K562 (cell line): ENCODE results near the gene FAM174B.

Experiments
- CSDE1 ChIP-seq, 2 experiments: fragments of 450-650 bp; IDR thresholded peaks; 2 replicates each; pipeline ENCODE4 v1.6.1; 2016; ENCODE audit warnings: mild to moderate bottlenecking in 1 of 2
- HDAC6 ChIP-seq: IDR thresholded peaks from 2 replicates; pipeline ENCODE4 v1.6.1; 2012; ENCODE audit warnings: low read depth, mild to moderate bottlenecking, control low read depth, inconsistent platforms, low read length, moderate library complexity
- PHF8 ChIP-seq: fragments of 200-600 bp; sonication (generic); IDR thresholded peaks from 2 replicates; pipeline ENCODE4 v1.6.1; 2012; ENCODE audit warnings: mixed run types, mild to moderate bottlenecking, inconsistent platforms, low read length, moderate library complexity, borderline replicate concordance
- TEAD4 ChIP-seq, 2 experiments: sonication (generic) in 1 of 2; formaldehyde crosslinking in 1 of 2; IDR thresholded peaks; 2 replicates each; pipeline versions ENCODE4 v1.6.1 to v1.8.0; 2012 to 2022; ENCODE audit warnings: borderline replicate concordance in 1 of 2, inconsistent platforms in 1 of 2, low read length in 1 of 2, mild to moderate bottlenecking in 1 of 2, missing genetic modification reagents in 1 of 2
- ZFX ChIP-seq: sonication (generic); formaldehyde crosslinking; IDR thresholded peaks from 2 replicates; pipeline ENCODE4 v1.8.0; 2022; ENCODE audit warnings: mild to moderate bottlenecking, missing genetic modification reagents, moderate library complexity
- ZNF175 ChIP-seq: fragments of 200-800 bp; sonication (Bioruptor generic); IDR thresholded peaks from 2 replicates; pipeline ENCODE4 v1.6.1; 2016; ENCODE audit warnings: low read depth, mild to moderate bottlenecking, missing genetic modification characterization, missing compliant biosample characterization
- TF ChIP-seq, protein P1 (sequence below), 2 experiments: fragments of 450-650 bp in 1 of 2; sonication (generic) in 1 of 2; formaldehyde crosslinking; conservative IDR thresholded peaks; 2 replicates each; pipeline versions ENCODE4 v1.4.0 to v1.8.1; 2020 to 2022; ENCODE audit warnings: mild to moderate bottlenecking in 1 of 2, missing genetic modification reagents in 1 of 2

DNA sequence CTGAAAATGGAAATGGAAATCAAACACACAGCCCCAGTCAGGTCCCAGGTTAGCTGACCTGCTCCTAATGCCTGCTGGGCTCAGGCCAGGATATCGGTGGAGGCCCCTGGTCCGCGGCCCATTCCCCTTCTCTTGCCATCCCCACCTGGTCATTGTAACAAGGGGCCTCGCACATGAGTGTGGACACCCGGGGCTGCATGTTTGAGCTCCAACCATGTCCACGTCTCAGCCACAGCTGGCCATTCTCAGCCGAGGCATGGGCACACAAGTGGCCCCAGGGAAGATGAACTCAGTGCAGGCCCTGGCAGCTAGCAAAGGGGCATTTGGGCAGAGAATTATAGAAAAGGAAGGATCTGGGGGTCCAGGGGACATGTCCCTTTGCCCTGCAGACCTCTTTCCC is 41.7 kb downstream of the FAM174B start:
- TF ChIP-seq ZFX (no peak), HDAC6 (no peak), TEAD4 (IDR thresholded peaks at IDR 0.05; ENCODE audit: low read length) (no peak), TEAD4 (CRISPR knock-in tag; IDR thresholded peaks at IDR 0.05; ENCODE audit: borderline replicate concordance) (no peak), CSDE1 (IDR thresholded peaks at IDR 0.05) (no peak), PHF8 (no peak), ZNF175 (CRISPR knock-in tag) (no peak)
- TF ChIP-seq, protein P1, sequence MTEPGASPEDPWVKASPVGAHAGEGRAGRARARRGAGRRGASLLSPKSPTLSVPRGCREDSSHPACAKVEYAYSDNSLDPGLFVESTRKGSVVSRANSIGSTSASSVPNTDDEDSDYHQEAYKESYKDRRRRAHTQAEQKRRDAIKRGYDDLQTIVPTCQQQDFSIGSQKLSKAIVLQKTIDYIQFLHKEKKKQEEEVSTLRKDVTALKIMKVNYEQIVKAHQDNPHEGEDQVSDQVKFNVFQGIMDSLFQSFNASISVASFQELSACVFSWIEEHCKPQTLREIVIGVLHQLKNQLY (CRISPR knock-in tag; conservative IDR thresholded peaks at IDR 0.05), result no peak
